ENCODE results near the gene IMMP2L. TPM values are rescaled to one million over a fixed set of nuclear protein-coding genes. Genes with fewer than 3 reads are reported as not detected.
A peak's percentile ranks its signal among the peaks of the same experiment; 100 is the strongest.

Gene IMMP2L
- total RNA-seq, 1 donor from 2014 or later: 29.7 TPM

GRCh38 chr7:111098926-111099250 lies 463.4 kb downstream of the IMMP2L start:
- H3K27me3 Mint-ChIP-seq: no peaks in the 10 kb centered on the region
- H3K9me3 Mint-ChIP-seq (ENCODE audit: low read depth): peaks cover 3% of the 10 kb centered on the region
- peaks cover 30% of the 10 kb centered on the region for H3K4me1 Mint-ChIP-seq (ENCODE audit: low read depth)
- no peak for TF ChIP-seq CTCF (IDR thresholded peaks at IDR 0.05; ENCODE audit: unreplicated experiment)
- no peak overlapping the region for H3K4me3 Mint-ChIP-seq (ENCODE audit: low read depth)
- H3K36me3 Mint-ChIP-seq (ENCODE audit: insufficient read depth): no peaks in the 10 kb centered on the region
- no peak for DNase-seq (ENCODE audit: low spot score, unreplicated experiment)
- H3K27ac Mint-ChIP-seq: no peak overlapping the region

- no peaks in the 10 kb centered on the region for H3K36me3 Mint-ChIP-seq (ENCODE audit: insufficient read depth)
- H3K9me3 Mint-ChIP-seq (ENCODE audit: low read depth): peaks cover 3% of the 10 kb centered on the region
- peak overlapping the region; percentile 69 for H3K27ac Mint-ChIP-seq
- no peak overlapping the region for H3K4me3 Mint-ChIP-seq (ENCODE audit: low read depth)
- peak; percentile 78 for TF ChIP-seq CTCF (IDR thresholded peaks at IDR 0.05; ENCODE audit: unreplicated experiment)
- H3K4me1 Mint-ChIP-seq (ENCODE audit: low read depth): peaks cover 29% of the 10 kb centered on the region
- no peaks in the 10 kb centered on the region for H3K27me3 Mint-ChIP-seq
- DNase-seq (ENCODE audit: low spot score, unreplicated experiment): no peak
These were observed 464.0 kb downstream of the IMMP2L start for GRCh38 chr7:111098011-111098925.

GRCh38 chr7:111096997-111097396 lies 465.3 kb downstream of the IMMP2L start:
- no peaks in the 10 kb centered on the region for H3K36me3 Mint-ChIP-seq (ENCODE audit: insufficient read depth)
- no peak for DNase-seq (ENCODE audit: low spot score, unreplicated experiment)
- H3K4me3 Mint-ChIP-seq (ENCODE audit: low read depth): no peak overlapping the region
- peaks cover 31% of the 10 kb centered on the region for H3K4me1 Mint-ChIP-seq (ENCODE audit: low read depth)
- no peak overlapping the region for H3K27ac Mint-ChIP-seq
- H3K9me3 Mint-ChIP-seq (ENCODE audit: low read depth): peaks cover 3% of the 10 kb centered on the region
- peak; percentile 9 for TF ChIP-seq CTCF (IDR thresholded peaks at IDR 0.05; ENCODE audit: unreplicated experiment)
- no peaks in the 10 kb centered on the region for H3K27me3 Mint-ChIP-seq

GRCh38 chr7:111094419-111094818 lies 467.9 kb downstream of the IMMP2L start:
- H3K4me1 Mint-ChIP-seq (ENCODE audit: low read depth): peaks cover 43% of the 10 kb centered on the region
- no peaks in the 10 kb centered on the region for H3K9me3 Mint-ChIP-seq (ENCODE audit: low read depth)
- no peaks in the 10 kb centered on the region for H3K27me3 Mint-ChIP-seq
- H3K36me3 Mint-ChIP-seq (ENCODE audit: insufficient read depth): no peaks in the 10 kb centered on the region
- no peak for TF ChIP-seq CTCF (IDR thresholded peaks at IDR 0.05; ENCODE audit: unreplicated experiment)
- H3K4me3 Mint-ChIP-seq (ENCODE audit: low read depth): no peak overlapping the region
- no peak overlapping the region for H3K27ac Mint-ChIP-seq
- no peak for DNase-seq (ENCODE audit: low spot score, unreplicated experiment)

GRCh38 chr7:111093496-111093895 lies 468.8 kb downstream of the IMMP2L start:
- peaks cover 41% of the 10 kb centered on the region for H3K4me1 Mint-ChIP-seq (ENCODE audit: low read depth)
- DNase-seq (ENCODE audit: low spot score, unreplicated experiment): no peak
- no peaks in the 10 kb centered on the region for H3K9me3 Mint-ChIP-seq (ENCODE audit: low read depth)
- no peaks in the 10 kb centered on the region for H3K36me3 Mint-ChIP-seq (ENCODE audit: insufficient read depth)
- no peaks in the 10 kb centered on the region for H3K27me3 Mint-ChIP-seq
- no peak for TF ChIP-seq CTCF (IDR thresholded peaks at IDR 0.05; ENCODE audit: unreplicated experiment)
- H3K27ac Mint-ChIP-seq: no peak overlapping the region
- no peak overlapping the region for H3K4me3 Mint-ChIP-seq (ENCODE audit: low read depth)

Measured in progenitor cell of endocrine pancreas (in vitro differentiated cells).